ENCODE measurements around the gene BSCL2. TPM values are rescaled to one million over a fixed set of nuclear protein-coding genes. Genes with fewer than 3 reads are reported as not detected.

The BSCL2 gene
- total RNA-seq, 1 experiment from 2014 or later = 97.2 TPM

DNA sequence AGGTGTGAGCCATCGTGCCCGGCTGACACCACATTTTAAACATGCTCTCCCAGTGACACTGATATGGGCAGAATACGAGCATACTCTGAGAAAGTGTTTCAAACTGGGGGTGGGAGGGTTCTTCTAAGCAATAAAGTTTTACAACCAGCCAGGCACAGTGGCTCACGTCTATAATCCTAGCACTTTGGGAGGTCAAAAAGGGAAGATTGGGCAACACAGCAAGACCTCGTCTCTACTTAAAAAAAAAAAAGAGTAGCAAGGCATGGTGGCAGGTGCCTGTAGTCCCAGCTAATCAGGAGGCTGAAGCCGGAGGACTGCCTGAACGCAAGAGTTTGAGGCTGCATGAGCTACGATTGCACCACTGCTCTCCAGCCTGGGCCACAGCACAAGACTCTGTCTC is 63.0 kb downstream of the BSCL2 start (continued):
- TF ChIP-seq CBFB (CRISPR knock-in tag; IDR thresholded peaks at IDR 0.05; ENCODE audit: low read depth) = no peak
- no peak for TF ChIP-seq NFATC4 (CRISPR knock-in tag; IDR thresholded peaks at IDR 0.05)
- TF ChIP-seq FOXJ3 (CRISPR knock-in tag; IDR thresholded peaks at IDR 0.05; ENCODE audit: borderline replicate concordance) = no peak

Other genes starting within 250 kb of the BSCL2 start
- gene AHNAK, start 160.6 kb downstream of the BSCL2 start, total RNA-seq (2021) = 10.9 to 21.0 TPM (median 11.5 TPM) in 3 replicates
- gene EEF1G, start 133.5 kb downstream of the BSCL2 start, total RNA-seq (2021) = 1,667 to 1,857 TPM (median 1,846 TPM) in 3 replicates
- 35.3 to 40.0 TPM (median 37.3 TPM) in 3 replicates for gene TUT1, start 115.9 kb downstream of the BSCL2 start, total RNA-seq (2021)
- gene MTA2, start 105.6 kb downstream of the BSCL2 start, total RNA-seq (2021) = 101 to 115 TPM (median 103 TPM) in 3 replicates
- gene EML3, start 94.6 kb downstream of the BSCL2 start, total RNA-seq (2021) = 45.5 to 54.7 TPM (median 51.1 TPM) in 3 replicates
- 0.78 to 1.6 TPM (median 0.94 TPM) in 3 replicates for gene ROM1, start 94.2 kb downstream of the BSCL2 start, total RNA-seq (2021)
- 41.2 to 43.9 TPM (median 43.3 TPM) in 3 replicates for gene B3GAT3, start 85.4 kb downstream of the BSCL2 start, total RNA-seq (2021)
- 323 to 350 TPM (median 327 TPM) in 3 replicates for gene GANAB, start 60.8 kb downstream of the BSCL2 start, total RNA-seq (2021)
- gene INTS5, start 54.1 kb downstream of the BSCL2 start, total RNA-seq (2021) = 28.9 to 32.7 TPM (median 31.9 TPM) in 3 replicates
- gene C11orf98, start 42.2 kb downstream of the BSCL2 start, total RNA-seq (2021) = 132 to 154 TPM (median 137 TPM) in 3 replicates
- 60.7 to 75.6 TPM (median 60.9 TPM) in 3 replicates for gene CSKMT, start 42.1 kb downstream of the BSCL2 start, total RNA-seq (2021)
- 17.7 to 18.7 TPM (median 18.1 TPM) in 3 replicates for gene UQCC3, start 35.8 kb downstream of the BSCL2 start, total RNA-seq (2021)
- gene LBHD1, start 35.2 kb downstream of the BSCL2 start, total RNA-seq (2021) = 4.2 to 6.3 TPM (median 5.1 TPM) in 3 replicates
- gene UBXN1, start 28.4 kb downstream of the BSCL2 start, total RNA-seq (2021) = 128 to 135 TPM (median 128 TPM) in 3 replicates
- gene LRRN4CL, start 17.9 kb downstream of the BSCL2 start, total RNA-seq (2021) = 0.16 to 0.39 TPM (median 0.23 TPM) in 3 replicates
- gene GNG3, start 252 bp upstream of the BSCL2 start, total RNA-seq (2021) = 3.5 to 6.0 TPM (median 3.9 TPM) in 3 replicates
- 42.1 to 42.9 TPM (median 42.2 TPM) in 3 replicates for gene HNRNPUL2, start 20.0 kb upstream of the BSCL2 start, total RNA-seq (2021)
- 39.7 to 48.7 TPM (median 39.8 TPM) in 3 replicates for gene TTC9C, start 21.1 kb upstream of the BSCL2 start, total RNA-seq (2021)
- 82.3 to 88.1 TPM (median 88.0 TPM) in 3 replicates for gene ZBTB3, start 46.7 kb upstream of the BSCL2 start, total RNA-seq (2021)
- 81.3 to 101 TPM (median 84.3 TPM) in 3 replicates for gene POLR2G, start 54.2 kb upstream of the BSCL2 start, total RNA-seq (2021)
- gene TAF6L, start 64.0 kb upstream of the BSCL2 start, total RNA-seq (2021) = 33.8 to 42.1 TPM (median 36.3 TPM) in 3 replicates
- 21.4 to 23.6 TPM (median 22.2 TPM) in 3 replicates for gene TMEM179B, start 80.0 kb upstream of the BSCL2 start, total RNA-seq (2021)
- 25.5 to 26.4 TPM (median 25.9 TPM) in 3 replicates for gene TMEM223, start 84.6 kb upstream of the BSCL2 start, total RNA-seq (2021)
- gene NXF1, start 98.0 kb upstream of the BSCL2 start, total RNA-seq (2021) = 43.2 to 44.7 TPM (median 44.3 TPM) in 3 replicates
- 27.2 to 30.2 TPM (median 28.0 TPM) in 3 replicates for gene STX5, start 124.6 kb upstream of the BSCL2 start, total RNA-seq (2021)
- 0.44 TPM in 1 of 3 replicates, not detected in the others for gene TEX54, start 125.4 kb upstream of the BSCL2 start, total RNA-seq (2021)
- gene WDR74, start 132.2 kb upstream of the BSCL2 start, total RNA-seq (2021) = 82.7 to 110 TPM (median 85.2 TPM) in 3 replicates
- 244 to 334 TPM (median 265 TPM) in 3 replicates for gene SLC3A2, start 173.5 kb upstream of the BSCL2 start, total RNA-seq (2021)
- not detected in 3 replicates for gene CHRM1, start 213.9 kb upstream of the BSCL2 start, total RNA-seq (2021)